GM12878 (cell line): ENCODE results near the gene LRBA. TPM values are rescaled to one million over a fixed set of nuclear protein-coding genes. Genes with fewer than 3 reads are reported as not detected.

Source experiments
- ATAC-seq: fragments of 200-7000 bp; cut with Tn5 transposase; 3 replicates; pipeline ENCODE4 v1.9.1; 2020; ENCODE audit warnings: mild to moderate bottlenecking, moderate library complexity
- BruUV-seq: library from RNA; stranded (reverse); fragments of 400-500 nt; replicated peaks from 2 replicates; lab custom pipeline; 2021; lab: Mats Ljungman, UMichigan
- CTCF ChIA-PET: fragments of 300-600 bp; sonication (Branson Sonifier 250); formaldehyde crosslinking; extraction: SDS; loops from one replicate; lab custom pipeline; 2021; ENCODE audit warnings: inconsistent platforms; lab: Yijun Ruan, JAX
- POLR2A ChIA-PET: fragments of 350-600 bp; formaldehyde crosslinking; extraction: SDS; loops from one replicate; lab custom pipeline; 2021; ENCODE audit warnings: inconsistent platforms; lab: Charles Lee
- RAD21 ChIA-PET: fragments of 300-600 bp; sonication (Branson Sonifier 250); formaldehyde crosslinking; loops from one replicate; lab custom pipeline; 2023; ENCODE audit warnings: antibody characterized with exemption; ENCODE audit not compliant: unreplicated experiment; lab: Charles Lee
- SMC1A ChIA-PET: fragments of 300-600 bp; sonication (Branson Sonifier 250); formaldehyde crosslinking; loops from one replicate; lab custom pipeline; 2023; ENCODE audit not compliant: unreplicated experiment, uncharacterized antibody; lab: Charles Lee
- DNase-seq: peaks from one replicate; pipeline ENCODE4 v3.0.0-alpha.2; 2011; ENCODE audit warnings: low read depth, low spot score
- FAIRE-seq: peaks from 3 replicates; lab custom pipeline; 2011; peaks lifted over from hg19 to GRCh38; lab: Jason Lieb, UNC
- H2AFZ ChIP-seq: 2 replicates; pipeline ENCODE4 v1.6.0; 2011; ENCODE audit warnings: low read depth, low read length, control low read depth; ENCODE audit not compliant: control insufficient read depth
- H3K27ac ChIP-seq: 2 replicates; pipeline ENCODE4 v1.5.1; 2011; ENCODE audit warnings: control low read depth; ENCODE audit not compliant: control insufficient read depth, insufficient read depth
- H3K27me3 ChIP-seq, 2 experiments: replicated peaks in 1 of 2; 2 replicates each; pipeline versions ENCODE4 v1.6.0 to v1.6.1; 2011; ENCODE audit warnings: low read length in 1 of 2; ENCODE audit not compliant: control insufficient read depth in 2 of 2, insufficient read depth in 2 of 2
- H3K36me3 ChIP-seq, 2 experiments: 2 replicates each; pipeline ENCODE4 v1.5.1; 2011; ENCODE audit warnings: low read length in 1 of 2; ENCODE audit not compliant: control insufficient read depth in 2 of 2, insufficient read depth in 2 of 2
- H3K4me1 ChIP-seq: 2 replicates; pipeline ENCODE4 v1.6.1; 2011; ENCODE audit warnings: mild to moderate bottlenecking, low read length, moderate library complexity, mixed read lengths; ENCODE audit not compliant: control insufficient read depth, insufficient read depth
- H3K4me2 ChIP-seq: 2 replicates; pipeline ENCODE4 v1.6.0; 2011; ENCODE audit warnings: control low read depth; ENCODE audit not compliant: control insufficient read depth, insufficient read depth
- H3K4me3 ChIP-seq: fragments of 200-600 bp; sonication (generic); 2 replicates; pipeline ENCODE4 v1.5.1; 2016
- H3K79me2 ChIP-seq: 2 replicates; pipeline ENCODE4 v1.6.0; 2011; ENCODE audit warnings: low read length; ENCODE audit not compliant: control insufficient read depth, insufficient read depth
- H3K9ac ChIP-seq: 2 replicates; pipeline ENCODE4 v1.8.0; 2011; ENCODE audit warnings: low read length, control low read depth, mixed read lengths; ENCODE audit not compliant: control insufficient read depth, insufficient read depth
- H3K9me3 ChIP-seq: replicated peaks from 3 replicates; pipeline ENCODE4 v1.5.1; 2011; ENCODE audit warnings: mild to moderate bottlenecking, low read length; ENCODE audit not compliant: control insufficient read depth, insufficient read depth
- H4K20me1 ChIP-seq: 2 replicates; pipeline ENCODE4 v1.6.0; 2011; ENCODE audit not compliant: control insufficient read depth, insufficient read depth
- ASH2L ChIP-seq: fragments of 300-600, 200-600 bp; sonication (generic); IDR thresholded peaks from 2 replicates; pipeline ENCODE4 v1.6.1; 2017; ENCODE audit warnings: low read depth, mild to moderate bottlenecking, borderline replicate concordance
- BCL11A ChIP-seq: IDR thresholded peaks from 2 replicates; pipeline ENCODE4 v1.6.1; 2011; ENCODE audit warnings: low read depth, low read length
- EZH2 ChIP-seq: IDR thresholded peaks from 2 replicates; pipeline ENCODE4 v1.6.1; 2012; ENCODE audit warnings: low read depth, mild to moderate bottlenecking, control low read depth, inconsistent platforms, low read length, borderline replicate concordance; ENCODE audit not compliant: control insufficient read depth
- GATAD2B ChIP-seq: fragments of 450-650 bp; conservative IDR thresholded peaks from 2 replicates; pipeline ENCODE4 v1.6.1; 2017; ENCODE audit warnings: low read depth, mild to moderate bottlenecking, moderate library complexity
- NR2C2 ChIP-seq: IDR thresholded peaks from 2 replicates; pipeline ENCODE4 v1.6.1; 2011; ENCODE audit warnings: borderline replicate concordance, low read depth; ENCODE audit not compliant: control insufficient read depth, insufficient read length
- PAX8 ChIP-seq: fragments of 450-650 bp; IDR thresholded peaks from 2 replicates; pipeline ENCODE4 v1.6.1; 2017; ENCODE audit warnings: mild to moderate bottlenecking, moderate library complexity
- POLR2A ChIP-seq: IDR thresholded peaks from 2 replicates; pipeline ENCODE4 v1.6.1; 2011; ENCODE audit warnings: low read depth, mild to moderate bottlenecking, low read length
- SUZ12 ChIP-seq: fragments of 200-600 bp; sonication (generic); IDR thresholded peaks from one replicate; pipeline ENCODE4 v1.6.1; 2018; ENCODE audit warnings: antibody characterized with exemption, mild to moderate bottlenecking; ENCODE audit not compliant: unreplicated experiment
- ZNF274 ChIP-seq: IDR thresholded peaks from one replicate; pipeline ENCODE4 v1.8.0; 2011; ENCODE audit not compliant: insufficient read length, insufficient read depth
- WGBS: methylation state at CpG from one replicate; pipeline ENCODE4 v1.1.6; 2016; ENCODE audit warnings: low lambda C conversion rate; ENCODE audit not compliant: insufficient replicate concordance, insufficient coverage; ENCODE audit errors: missing lambda C conversion rate; 5-methylcytosine and 5-hydroxymethylcytosine counted together
- in situ Hi-C: fragments of 300-500 bp; cut with MboI; formaldehyde crosslinking; loops from 9 replicates; pipeline ENCODE4 v1.14.3; 2018; ENCODE audit warnings: mixed read lengths
- intact Hi-C: fragments of 100-400 bp; cut with micrococcal nuclease; formaldehyde crosslinking; loops from one replicate; pipeline ENCODE4 v1.14.2; 2022; ENCODE audit not compliant: unreplicated experiment
- polyA plus RNA-seq, 11 experiments: library from polyadenylated mRNA; depleted of rRNA in 4 of 11; unstranded in 6 of 11; stranded (reverse) in 5 of 11; fragments of >200 nt; fragmentation: Nextera tagmentation in 4 of 11; fragmentation: Illumina TruSeq in 1 of 11; extraction: Ambion mirVana in 4 of 11; extraction: Trizol in 1 of 11; gene quantifications; 1 replicate in 1 of 11; 2 replicates in 10 of 11; pipeline versions ENCODE4 v1.2.1 to v1.2.3, GENCODE V29; 2011 to 2016; ENCODE audit warnings: inconsistent platforms in 2 of 11, missing spikeins in 2 of 11, low read depth in 1 of 11
- total RNA-seq, 4 experiments: library from RNA; depleted of rRNA in 3 of 4; stranded (reverse); fragments of >200 nt in 3 of 4; fragmentation: Illumina TruSeq in 1 of 4; extraction: Trizol in 1 of 4; gene quantifications; 2 replicates each; pipeline versions ENCODE4 v1.2.1 to v1.2.3, GENCODE V29; 2013 to 2021
- TF ChIP-seq, protein P1 (sequence below): fragments of 150-350 bp; IDR thresholded peaks from 2 replicates; pipeline ENCODE4 v1.6.1; 2016; ENCODE audit warnings: low read depth, low read length
- TF ChIP-seq, protein P2 (sequence below): IDR thresholded peaks from 2 replicates; pipeline ENCODE4 v1.6.1; 2011; ENCODE audit warnings: low read depth, mild to moderate bottlenecking, low read length, moderate library complexity, borderline replicate concordance; ENCODE audit errors: extremely low read depth

LRBA gene
- total and polyA plus RNA-seq, 10 of the 15 experiments (the other 5 are each of a cell fraction or from before 2014, with no cell fraction given): 20.3 to 93.4 (median 55.0) TPM

DNA sequence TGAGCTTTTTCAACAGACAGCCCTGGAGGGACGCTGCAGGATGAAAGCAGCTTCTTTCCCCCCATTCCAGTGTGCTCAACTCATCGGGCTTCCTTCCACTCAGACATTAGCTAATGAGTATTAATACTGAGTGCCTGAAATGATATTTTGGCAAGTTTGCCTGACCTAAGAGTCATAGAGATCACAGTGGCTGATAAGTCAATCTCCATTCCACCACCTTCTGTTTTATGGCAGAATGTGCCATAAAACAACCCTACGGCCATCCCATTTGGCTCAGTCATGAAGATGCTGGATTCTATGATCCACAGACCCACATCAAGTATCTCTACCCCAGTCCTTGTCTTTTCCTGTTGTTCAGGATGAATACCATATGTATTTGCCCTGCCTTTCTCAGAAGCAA, 481.4 kb downstream of the LRBA start:
- BruUV-seq: no TSS peak
- FAIRE-seq: no peak
- in situ Hi-C loops: no loop called here

More for the DNA sequence above, 481.4 kb downstream of the LRBA start:
- no peaks in the 10 kb centered on the region for H3K79me2 ChIP-seq
- no peak for TF ChIP-seq POLR2A
- no peak for TF ChIP-seq ASH2L
- TF ChIP-seq, protein P1, sequence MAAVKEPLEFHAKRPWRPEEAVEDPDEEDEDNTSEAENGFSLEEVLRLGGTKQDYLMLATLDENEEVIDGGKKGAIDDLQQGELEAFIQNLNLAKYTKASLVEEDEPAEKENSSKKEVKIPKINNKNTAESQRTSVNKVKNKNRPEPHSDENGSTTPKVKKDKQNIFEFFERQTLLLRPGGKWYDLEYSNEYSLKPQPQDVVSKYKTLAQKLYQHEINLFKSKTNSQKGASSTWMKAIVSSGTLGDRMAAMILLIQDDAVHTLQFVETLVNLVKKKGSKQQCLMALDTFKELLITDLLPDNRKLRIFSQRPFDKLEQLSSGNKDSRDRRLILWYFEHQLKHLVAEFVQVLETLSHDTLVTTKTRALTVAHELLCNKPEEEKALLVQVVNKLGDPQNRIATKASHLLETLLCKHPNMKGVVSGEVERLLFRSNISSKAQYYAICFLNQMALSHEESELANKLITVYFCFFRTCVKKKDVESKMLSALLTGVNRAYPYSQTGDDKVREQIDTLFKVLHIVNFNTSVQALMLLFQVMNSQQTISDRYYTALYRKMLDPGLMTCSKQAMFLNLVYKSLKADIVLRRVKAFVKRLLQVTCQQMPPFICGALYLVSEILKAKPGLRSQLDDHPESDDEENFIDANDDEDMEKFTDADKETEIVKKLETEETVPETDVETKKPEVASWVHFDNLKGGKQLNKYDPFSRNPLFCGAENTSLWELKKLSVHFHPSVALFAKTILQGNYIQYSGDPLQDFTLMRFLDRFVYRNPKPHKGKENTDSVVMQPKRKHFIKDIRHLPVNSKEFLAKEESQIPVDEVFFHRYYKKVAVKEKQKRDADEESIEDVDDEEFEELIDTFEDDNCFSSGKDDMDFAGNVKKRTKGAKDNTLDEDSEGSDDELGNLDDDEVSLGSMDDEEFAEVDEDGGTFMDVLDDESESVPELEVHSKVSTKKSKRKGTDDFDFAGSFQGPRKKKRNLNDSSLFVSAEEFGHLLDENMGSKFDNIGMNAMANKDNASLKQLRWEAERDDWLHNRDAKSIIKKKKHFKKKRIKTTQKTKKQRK: no peak
- TF ChIP-seq SUZ12: no peak
- TF ChIP-seq PAX8: no peak
- TF ChIP-seq NR2C2: no peak
- TF ChIP-seq EZH2: no peak
- TF ChIP-seq BCL11A: no peak
- TF ChIP-seq, protein P2, sequence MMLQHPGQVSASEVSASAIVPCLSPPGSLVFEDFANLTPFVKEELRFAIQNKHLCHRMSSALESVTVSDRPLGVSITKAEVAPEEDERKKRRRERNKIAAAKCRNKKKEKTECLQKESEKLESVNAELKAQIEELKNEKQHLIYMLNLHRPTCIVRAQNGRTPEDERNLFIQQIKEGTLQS: no peak
- TF ChIP-seq ZNF274: no peak
- TF ChIP-seq GATAD2B: no peak
- POLR2A ChIA-PET: no interaction called here
- no peak overlapping the region for H3K9ac ChIP-seq
- no peak overlapping the region for H3K4me3 ChIP-seq
- SMC1A ChIA-PET: no interaction called here
- H3K27me3 ChIP-seq: no peaks in the 10 kb centered on the region
- H3K4me1 ChIP-seq: no peaks in the 10 kb centered on the region
- H3K9me3 ChIP-seq: no peaks in the 10 kb centered on the region
- no peak overlapping the region for H2AFZ ChIP-seq
- CTCF ChIA-PET: interaction anchor here (0.6 kb wide), 1 partner anchor 902 kb away, joined by 3 read pairs; no protein-coding TSS in a partner anchor
- H3K36me3 ChIP-seq: no peaks in the 10 kb centered on the region
- 96% methylated on average over 3 of the region's 3 CpGs for whole genome bisulfite sequencing
- intact Hi-C loops: no loop called here
- DNase-seq: no peak
- no peaks in the 10 kb centered on the region for H4K20me1 ChIP-seq
- no peak for ATAC-seq
- no peak overlapping the region for H3K27ac ChIP-seq
- H3K4me2 ChIP-seq: no peak overlapping the region
- RAD21 ChIA-PET: no interaction called here
